ENCODE results near the gene AK5.

DNA sequence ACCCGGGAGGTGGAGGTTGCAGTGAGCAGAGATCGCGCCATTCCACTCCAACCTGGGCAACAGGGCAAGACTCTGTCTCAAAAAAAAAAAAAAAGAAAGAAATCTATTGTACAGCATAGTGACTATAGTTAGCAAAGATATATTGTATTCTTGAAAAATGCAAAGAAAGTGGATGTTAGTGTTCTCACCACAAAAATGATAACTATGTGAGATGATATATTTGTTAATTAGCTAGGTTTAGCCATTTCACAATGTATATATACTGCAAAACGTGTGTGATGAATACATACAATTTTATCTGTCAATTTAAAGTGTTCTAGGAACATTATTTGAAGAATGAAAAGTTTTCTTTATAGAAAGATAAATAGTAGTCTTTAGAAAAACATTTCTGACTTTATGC is 179.9 kb downstream of the AK5 start:
- TF ChIP-seq, protein P1, sequence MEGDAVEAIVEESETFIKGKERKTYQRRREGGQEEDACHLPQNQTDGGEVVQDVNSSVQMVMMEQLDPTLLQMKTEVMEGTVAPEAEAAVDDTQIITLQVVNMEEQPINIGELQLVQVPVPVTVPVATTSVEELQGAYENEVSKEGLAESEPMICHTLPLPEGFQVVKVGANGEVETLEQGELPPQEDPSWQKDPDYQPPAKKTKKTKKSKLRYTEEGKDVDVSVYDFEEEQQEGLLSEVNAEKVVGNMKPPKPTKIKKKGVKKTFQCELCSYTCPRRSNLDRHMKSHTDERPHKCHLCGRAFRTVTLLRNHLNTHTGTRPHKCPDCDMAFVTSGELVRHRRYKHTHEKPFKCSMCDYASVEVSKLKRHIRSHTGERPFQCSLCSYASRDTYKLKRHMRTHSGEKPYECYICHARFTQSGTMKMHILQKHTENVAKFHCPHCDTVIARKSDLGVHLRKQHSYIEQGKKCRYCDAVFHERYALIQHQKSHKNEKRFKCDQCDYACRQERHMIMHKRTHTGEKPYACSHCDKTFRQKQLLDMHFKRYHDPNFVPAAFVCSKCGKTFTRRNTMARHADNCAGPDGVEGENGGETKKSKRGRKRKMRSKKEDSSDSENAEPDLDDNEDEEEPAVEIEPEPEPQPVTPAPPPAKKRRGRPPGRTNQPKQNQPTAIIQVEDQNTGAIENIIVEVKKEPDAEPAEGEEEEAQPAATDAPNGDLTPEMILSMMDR (IDR thresholded peaks at IDR 0.05; ENCODE audit: low read depth, low read length, poor library complexity, severe bottlenecking) = no peak
- TF ChIP-seq EZH2phosphoT487 (IDR thresholded peaks at IDR 0.05; ENCODE audit: borderline replicate concordance, low read length) = no peak
